ENCODE results near the gene RNF113B. TPM values are rescaled to one million over a fixed set of nuclear protein-coding genes. Genes with fewer than 3 reads are reported as not detected.

The RNF113B gene
- total RNA-seq, 6 donors from 2014 or later = not detected

DNA sequence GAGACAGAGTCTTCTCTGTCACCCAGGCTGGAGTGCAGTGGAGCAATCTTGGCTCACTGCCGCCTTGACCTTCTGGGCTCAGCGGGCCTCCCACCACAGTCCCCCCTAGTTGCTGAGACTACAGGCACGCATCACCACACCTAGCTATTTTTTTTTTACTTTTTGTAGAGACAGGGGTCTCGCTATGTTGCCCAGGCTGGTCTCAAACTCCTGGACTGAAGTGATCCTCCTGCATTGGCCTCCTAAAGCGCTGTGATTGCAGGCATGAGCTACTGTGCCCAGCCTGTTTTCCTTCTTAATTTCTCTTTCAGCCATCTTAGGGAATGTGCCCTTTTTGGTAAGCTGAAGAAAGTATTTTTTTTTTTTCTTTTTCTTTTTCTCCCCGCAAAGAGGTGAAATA is 42.6 kb upstream of the RNF113B start:
- H3K27ac ChIP-seq = peak overlapping the region in 2 of 4 donors; percentile 3 to 57

DNA sequence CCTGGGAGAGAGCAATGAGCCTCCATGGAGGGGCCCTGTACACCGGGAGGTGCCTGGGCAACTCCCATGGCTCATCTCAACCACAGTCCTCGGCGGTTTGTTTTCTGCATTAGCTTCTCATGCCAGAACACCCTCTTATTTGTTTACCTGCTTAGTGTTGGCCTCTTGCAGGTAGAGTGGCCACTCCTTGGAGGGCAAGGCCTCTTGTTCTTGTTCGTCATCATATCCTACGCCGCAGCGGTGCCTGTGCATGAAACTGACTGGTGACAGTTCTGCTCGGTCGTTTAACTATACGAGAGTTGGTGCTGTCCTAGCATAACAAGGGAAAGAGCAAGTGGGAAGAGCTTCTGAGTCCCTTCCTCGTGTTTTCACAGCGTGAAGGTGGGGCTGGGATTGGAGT is 40.5 kb upstream of the RNF113B start:
- peaks cover 39 to 65% (median 51%) of the 10 kb centered on the region in 4 donors for H3K4me1 ChIP-seq
- 71 to 74% methylated on average over 12 of the region's 12 CpGs for WGBS, 2 donors
- peak overlapping the region; percentile 46 to 74 (median 62) for H3K27ac ChIP-seq
- H3K36me3 ChIP-seq = peaks cover 0 to 7% (median 0%) of the 10 kb centered on the region in 4 donors
- DNase-seq (peak in 1 of 2 donors; percentile 76), ATAC-seq (ENCODE audit: low FRiP score in 2 of 2) (peak in 1 of 2 donors; percentile 56)
- no peak overlapping the region for H3K4me3 ChIP-seq
- no peaks in the 10 kb centered on the region for H3K27me3 ChIP-seq
- no peaks in the 10 kb centered on the region for H3K9me3 ChIP-seq
- peak in 1 of 2 donors; percentile 13 for TF ChIP-seq POLR2AphosphoS5 (IDR thresholded peaks at IDR 0.05)
- TF ChIP-seq, protein P1, sequence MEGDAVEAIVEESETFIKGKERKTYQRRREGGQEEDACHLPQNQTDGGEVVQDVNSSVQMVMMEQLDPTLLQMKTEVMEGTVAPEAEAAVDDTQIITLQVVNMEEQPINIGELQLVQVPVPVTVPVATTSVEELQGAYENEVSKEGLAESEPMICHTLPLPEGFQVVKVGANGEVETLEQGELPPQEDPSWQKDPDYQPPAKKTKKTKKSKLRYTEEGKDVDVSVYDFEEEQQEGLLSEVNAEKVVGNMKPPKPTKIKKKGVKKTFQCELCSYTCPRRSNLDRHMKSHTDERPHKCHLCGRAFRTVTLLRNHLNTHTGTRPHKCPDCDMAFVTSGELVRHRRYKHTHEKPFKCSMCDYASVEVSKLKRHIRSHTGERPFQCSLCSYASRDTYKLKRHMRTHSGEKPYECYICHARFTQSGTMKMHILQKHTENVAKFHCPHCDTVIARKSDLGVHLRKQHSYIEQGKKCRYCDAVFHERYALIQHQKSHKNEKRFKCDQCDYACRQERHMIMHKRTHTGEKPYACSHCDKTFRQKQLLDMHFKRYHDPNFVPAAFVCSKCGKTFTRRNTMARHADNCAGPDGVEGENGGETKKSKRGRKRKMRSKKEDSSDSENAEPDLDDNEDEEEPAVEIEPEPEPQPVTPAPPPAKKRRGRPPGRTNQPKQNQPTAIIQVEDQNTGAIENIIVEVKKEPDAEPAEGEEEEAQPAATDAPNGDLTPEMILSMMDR (IDR thresholded peaks at IDR 0.05) = no peak
- TF ChIP-seq EP300 (IDR thresholded peaks at IDR 0.05) = peak in 1 of 4 donors; percentile 42
- TF ChIP-seq POLR2A (IDR thresholded peaks at IDR 0.05) = no peak

More for the DNA sequence above, 42.6 kb upstream of the RNF113B start:
- Histone ChIP-seq H3K4me3 (no peak overlapping the region), H3K9me3 (no peaks in the 10 kb centered on the region), H3K27me3 (no peaks in the 10 kb centered on the region), H3K4me1 (peaks cover 30 to 58% (median 46%) of the 10 kb centered on the region in 4 donors), H3K36me3 (no peaks in the 10 kb centered on the region)
- TF ChIP-seq EP300 (IDR thresholded peaks at IDR 0.05) = no peak
- TF ChIP-seq POLR2A (IDR thresholded peaks at IDR 0.05) = no peak
- TF ChIP-seq, protein P1 (IDR thresholded peaks at IDR 0.05) = no peak
- no peak for TF ChIP-seq POLR2AphosphoS5 (IDR thresholded peaks at IDR 0.05)
- DNase-seq (no peak), ATAC-seq (ENCODE audit: low FRiP score in 2 of 2) (no peak)
- 92 to 97% methylated on average over 6 of the region's 6 CpGs for WGBS, 2 donors

DNA sequence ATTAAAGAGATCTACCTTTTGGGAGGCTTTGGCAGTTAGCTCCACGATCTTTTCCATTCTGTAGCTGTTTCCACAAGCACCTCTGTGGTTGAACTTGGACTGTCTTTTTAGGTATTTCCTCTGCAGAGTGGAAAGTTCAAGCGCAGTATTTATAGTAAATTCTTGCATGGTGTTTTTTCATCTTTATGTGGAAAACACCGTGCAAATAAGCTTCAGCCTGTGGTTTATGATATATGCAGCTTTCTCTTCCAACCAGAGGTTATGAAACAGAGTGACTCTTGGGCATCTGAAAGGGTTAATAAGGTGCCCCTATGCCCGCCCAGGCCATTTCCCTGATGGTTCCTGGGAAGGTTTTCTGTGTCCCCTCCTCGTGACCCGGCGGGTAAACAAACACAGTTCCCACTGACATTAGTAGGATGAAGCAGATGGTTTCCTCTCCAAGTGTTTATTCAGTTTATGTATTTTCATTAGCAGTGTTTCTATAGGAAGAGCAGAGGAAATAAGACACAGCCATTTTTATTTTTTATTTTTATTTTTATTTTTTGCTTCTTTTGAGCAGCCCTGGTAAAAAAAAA is 39.7 kb upstream of the RNF113B start:
- Histone ChIP-seq H3K27ac (peak overlapping the region in 3 of 4 donors; percentile 58 to 76 (median 74)), H3K4me3 (no peak overlapping the region), H3K9me3 (no peaks in the 10 kb centered on the region), H3K27me3 (no peaks in the 10 kb centered on the region), H3K4me1 (peaks cover 32 to 57% (median 43%) of the 10 kb centered on the region in 4 donors), H3K36me3 (peaks cover 0 to 7% (median 0%) of the 10 kb centered on the region in 4 donors)
- WGBS, 2 donors = 53 to 55% methylated on average over 7 of the region's 7 CpGs
- ATAC-seq (ENCODE audit: low FRiP score in 2 of 2) = no peak
- TF ChIP-seq POLR2AphosphoS5 (IDR thresholded peaks at IDR 0.05) (no peak), POLR2A (IDR thresholded peaks at IDR 0.05) (no peak), EP300 (IDR thresholded peaks at IDR 0.05) (no peak)
- TF ChIP-seq, protein P1 (IDR thresholded peaks at IDR 0.05) = no peak
- no peak for DNase-seq

DNA sequence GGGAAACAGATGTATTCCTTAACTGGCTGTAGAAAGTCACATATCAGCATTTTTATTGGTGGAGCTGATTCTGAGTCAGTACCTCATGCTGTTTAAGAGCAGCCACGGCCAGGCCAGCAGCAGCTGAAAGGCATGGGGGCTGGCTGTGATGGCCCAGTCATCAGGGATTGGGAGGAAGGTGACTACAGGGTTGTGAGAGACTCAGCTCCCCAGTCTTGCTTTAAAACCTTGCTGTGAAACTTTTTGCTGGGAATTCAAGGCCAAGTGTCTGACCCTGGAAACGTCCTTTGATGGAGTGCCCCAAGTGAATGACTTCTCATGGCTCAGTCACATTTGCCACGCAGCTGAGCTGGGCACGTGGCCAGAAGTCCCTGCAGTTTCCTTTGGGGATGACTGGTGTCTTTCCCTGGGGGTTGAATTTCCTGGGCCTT is 39.1 kb upstream of the RNF113B start:
- peaks cover 26 to 56% (median 39%) of the 10 kb centered on the region in 4 donors for H3K4me1 ChIP-seq
- H3K4me3 ChIP-seq = no peak overlapping the region
- H3K9me3 ChIP-seq = no peaks in the 10 kb centered on the region
- H3K27ac ChIP-seq = peak overlapping the region; percentile 33 to 76 (median 53)
- DNase-seq = peak in 1 of 2 donors; percentile 69
- no peak for TF ChIP-seq EP300 (IDR thresholded peaks at IDR 0.05)
- TF ChIP-seq POLR2AphosphoS5 (IDR thresholded peaks at IDR 0.05) = peak; percentile 33 to 48
- TF ChIP-seq POLR2A (IDR thresholded peaks at IDR 0.05) = no peak
- TF ChIP-seq, protein P1 (IDR thresholded peaks at IDR 0.05) = no peak
- 23 to 33% methylated on average over 4 of the region's 4 CpGs for WGBS, 2 donors
- H3K36me3 ChIP-seq = peaks cover 0 to 7% (median 0%) of the 10 kb centered on the region in 4 donors
- no peak for ATAC-seq (ENCODE audit: low FRiP score in 2 of 2)
- H3K27me3 ChIP-seq = no peaks in the 10 kb centered on the region
